SK-N-SH treated with all-trans-retinoic acid at 6 μM for 48 hours (cell line): ENCODE data around the gene CACNA1B.
"Not testable (repeated sequence)": the region's sequence is repeated elsewhere in the genome, so short reads cannot be mapped to it uniquely, and the experiment has no call there.

Source experiments
- ATAC-seq: fragments of 200-7000 bp; cut with Tn5 transposase; 3 replicates; pipeline ENCODE4 v1.9.1; 2020; ENCODE audit warnings: mild to moderate bottlenecking, moderate library complexity
- BACH2 ChIP-seq: fragments of 250-450 bp; sonication (Bioruptor Pico); IDR thresholded peaks from 2 replicates; pipeline ENCODE4 v1.9.0; 2021; ENCODE audit warnings: mild to moderate bottlenecking, borderline replicate concordance
- CREB5 ChIP-seq: fragments of 250-450 bp; sonication (Bioruptor Pico); IDR thresholded peaks from 2 replicates; pipeline ENCODE4 v1.5.1; 2020; ENCODE audit warnings: low read depth, mild to moderate bottlenecking, moderate library complexity
- CSDC2 ChIP-seq: fragments of 250-450 bp; sonication (Bioruptor Pico); IDR thresholded peaks from 2 replicates; pipeline ENCODE4 v1.5.0; 2020; ENCODE audit warnings: mild to moderate bottlenecking, moderate library complexity
- CSRNP3 ChIP-seq: fragments of 250-450 bp; sonication (Bioruptor Pico); IDR thresholded peaks from 2 replicates; pipeline ENCODE4 v1.5.1; 2021; ENCODE audit warnings: mild to moderate bottlenecking, moderate library complexity
- ESRRG ChIP-seq: fragments of 250-450 bp; sonication (Bioruptor Pico); IDR thresholded peaks from 2 replicates; pipeline ENCODE4 v1.6.1; 2021; ENCODE audit warnings: mild to moderate bottlenecking
- GLIS3 ChIP-seq: fragments of 250-450 bp; sonication (Bioruptor Pico); IDR thresholded peaks from 2 replicates; pipeline ENCODE4 v1.5.0; 2020; ENCODE audit warnings: mild to moderate bottlenecking, moderate library complexity
- ISL1 ChIP-seq: fragments of 250-450 bp; sonication (Bioruptor Pico); IDR thresholded peaks from 2 replicates; pipeline ENCODE4 v2.1.2; 2022; ENCODE audit warnings: mild to moderate bottlenecking, moderate library complexity
- OSR1 ChIP-seq: fragments of 250-450 bp; sonication (Bioruptor Pico); IDR thresholded peaks from 2 replicates; pipeline ENCODE4 v1.8.0; 2022; ENCODE audit warnings: moderate library complexity, mild to moderate bottlenecking, inconsistent platforms
- PATZ1 ChIP-seq: fragments of 250-450 bp; sonication (Bioruptor Pico); IDR thresholded peaks from 2 replicates; pipeline ENCODE4 v1.8.0; 2020; ENCODE audit warnings: mild to moderate bottlenecking, moderate library complexity, borderline replicate concordance
- POU6F1 ChIP-seq: fragments of 250-450 bp; sonication (Bioruptor Pico); IDR thresholded peaks from 2 replicates; pipeline ENCODE4 v1.8.0; 2021; ENCODE audit warnings: low read depth, mild to moderate bottlenecking, moderate library complexity, borderline replicate concordance
- PPARA ChIP-seq: fragments of 250-450 bp; sonication (Bioruptor Pico); IDR thresholded peaks from 2 replicates; pipeline ENCODE4 v1.5.0; 2020; ENCODE audit warnings: mild to moderate bottlenecking, borderline replicate concordance
- RARB ChIP-seq: fragments of 250-450 bp; sonication (Bioruptor Pico); IDR thresholded peaks from 2 replicates; pipeline ENCODE4 v1.8.0; 2021; ENCODE audit warnings: mild to moderate bottlenecking, moderate library complexity
- SNAI2 ChIP-seq: fragments of 250-450 bp; sonication (Bioruptor Pico); IDR thresholded peaks from 2 replicates; pipeline ENCODE4 v1.5.0; 2020; ENCODE audit warnings: mild to moderate bottlenecking, moderate library complexity
- TCF4 ChIP-seq: fragments of 250-450 bp; sonication (Bioruptor Pico); IDR thresholded peaks from 2 replicates; pipeline ENCODE4 v1.8.0; 2021; ENCODE audit warnings: mild to moderate bottlenecking, moderate library complexity, borderline replicate concordance
- TOX ChIP-seq: fragments of 250-450 bp; sonication (Bioruptor Pico); IDR thresholded peaks from 2 replicates; pipeline ENCODE4 v1.8.0; 2021; ENCODE audit warnings: mild to moderate bottlenecking, moderate library complexity, borderline replicate concordance
- TSHZ2 ChIP-seq: fragments of 250-450 bp; sonication (Bioruptor Pico); IDR thresholded peaks from 2 replicates; pipeline ENCODE4 v1.5.0; 2020; ENCODE audit warnings: mild to moderate bottlenecking, moderate library complexity
- ZC3H10 ChIP-seq: fragments of 250-450 bp; sonication (Bioruptor Pico); IDR thresholded peaks from 2 replicates; pipeline ENCODE4 v1.5.1; 2021; ENCODE audit warnings: mild to moderate bottlenecking, moderate library complexity
- ZFP3 ChIP-seq: fragments of 250-450 bp; sonication (Bioruptor Pico); IDR thresholded peaks from 2 replicates; pipeline ENCODE4 v1.5.0; 2020; ENCODE audit warnings: mild to moderate bottlenecking, moderate library complexity
- ZFP30 ChIP-seq: fragments of 450-650 bp; formaldehyde crosslinking; IDR thresholded peaks from 2 replicates; pipeline ENCODE4 v1.5.0; 2022; ENCODE audit warnings: mild to moderate bottlenecking, moderate library complexity
- ZNF565 ChIP-seq: fragments of 450-650 bp; formaldehyde crosslinking; conservative IDR thresholded peaks from 2 replicates; pipeline ENCODE4 v1.5.0; 2020; ENCODE audit warnings: low read depth, mild to moderate bottlenecking, moderate library complexity
- ZNF70 ChIP-seq: fragments of 450-650 bp; formaldehyde crosslinking; IDR thresholded peaks from 2 replicates; pipeline ENCODE4 v1.5.0; 2020; ENCODE audit warnings: mild to moderate bottlenecking, moderate library complexity
- ZNF8 ChIP-seq: fragments of 450-650 bp; formaldehyde crosslinking; IDR thresholded peaks from 2 replicates; pipeline ENCODE4 v1.5.0; 2020; ENCODE audit warnings: mild to moderate bottlenecking, moderate library complexity

Gene CACNA1B

GRCh38 chr9:138105561-138106505, 228.3 kb downstream of the CACNA1B start:
- TF ChIP-seq CREB5 (CRISPR knock-in tag) (no peak), PPARA (CRISPR knock-in tag) (no peak), GLIS3 (no peak), OSR1 (CRISPR knock-in tag) (no peak), CSRNP3 (no peak), ZNF8 (CRISPR knock-in tag) (no peak), TCF4 (CRISPR knock-in tag) (no peak), SNAI2 (no peak), CSDC2 (CRISPR knock-in tag) (no peak), TSHZ2 (no peak)
- ATAC-seq: no peak

- ATAC-seq: not testable (repeated sequence)
Observed at GRCh38 chr9:138107039-138107438, 229.5 kb downstream of the CACNA1B start.

- no peak for ATAC-seq
Observed at GRCh38 chr9:138111607-138112006, 234.0 kb downstream of the CACNA1B start.

More at GRCh38 chr9:138111607-138112006, 234.0 kb downstream of the CACNA1B start:
- TF ChIP-seq RARB (CRISPR knock-in tag) (no peak), ZC3H10 (CRISPR knock-in tag) (no peak), BACH2 (no peak), TSHZ2 (no peak), POU6F1 (CRISPR knock-in tag) (no peak), ZNF70 (CRISPR knock-in tag) (no peak), TCF4 (CRISPR knock-in tag) (no peak), CSRNP3 (no peak), ISL1 (CRISPR knock-in tag) (no peak), ESRRG (no peak), ZFP30 (CRISPR knock-in tag) (no peak), ZNF8 (CRISPR knock-in tag) (no peak), OSR1 (CRISPR knock-in tag) (no peak), TOX (CRISPR knock-in tag) (no peak), GLIS3 (no peak), ZFP3 (CRISPR knock-in tag) (no peak), ZNF565 (CRISPR knock-in tag) (no peak), PATZ1 (CRISPR knock-in tag) (no peak)
